PFSK-1 (cell line): Measurements from ENCODE around the gene FOXP3.

Experiments used
- FOXP2 ChIP-seq: optimal IDR thresholded peaks from 2 replicates; pipeline ENCODE3; 2011; ENCODE audit warnings: borderline replicate concordance, control low read depth, inconsistent platforms; ENCODE audit not compliant: insufficient read depth; ENCODE audit errors: extremely low read length, extremely low read depth
- POLR2AphosphoS5 ChIP-seq: IDR thresholded peaks from 2 replicates; pipeline ENCODE4 v1.6.1; 2012; ENCODE audit warnings: low read depth, mild to moderate bottlenecking, control low read depth, low read length, moderate library complexity
- REST ChIP-seq, 2 experiments: IDR thresholded peaks; 2 replicates each; pipeline versions ENCODE4 v1.6.1 to v1.8.0; 2011 to 2012; ENCODE audit warnings: low read depth in 2 of 2, low read length in 2 of 2, control low read depth in 1 of 2, inconsistent platforms in 1 of 2, mild to moderate bottlenecking in 1 of 2, moderate library complexity in 1 of 2; ENCODE audit not compliant: insufficient read depth in 1 of 2
- SIN3A ChIP-seq: IDR thresholded peaks from 2 replicates; pipeline ENCODE4 v1.6.1; 2012; ENCODE audit warnings: mild to moderate bottlenecking, low read length, moderate library complexity, borderline replicate concordance; ENCODE audit not compliant: insufficient read depth
- TAF1 ChIP-seq: IDR thresholded peaks from 2 replicates; pipeline ENCODE4 v1.6.1; 2012; ENCODE audit warnings: low read length, control low read depth, borderline replicate concordance; ENCODE audit not compliant: insufficient read depth

- no peak for TF ChIP-seq REST (IDR thresholded peaks at IDR 0.05; ENCODE audit: insufficient read depth in 1 of 2, low read depth in 2 of 2, low read length in 2 of 2)
- TF ChIP-seq TAF1: no peak
- TF ChIP-seq POLR2AphosphoS5: no peak
- TF ChIP-seq FOXP2: no peak
- no peak for TF ChIP-seq SIN3A
These were observed 6.4 kb downstream of the FOXP3 start for GRCh38 chrX:49257846-49258748.
